OCI-LY1 (cell line): ENCODE results near the gene ARPP21.

Experiments used
- EZH2 ChIP-seq: fragments of 200-600 bp; sonication (generic), shearing (Covaris generic); IDR thresholded peaks from 2 replicates; pipeline ENCODE4 v1.8.0; 2017; ENCODE audit warnings: borderline replicate concordance, mixed run types, mild to moderate bottlenecking, antibody characterized with exemption, low read length, moderate library complexity, mixed read lengths
- TF ChIP-seq, protein P1 (sequence below): fragments of 200-600 bp; sonication (generic), shearing (Covaris generic); IDR thresholded peaks from 2 replicates; pipeline ENCODE4 v1.5.1; 2017; ENCODE audit warnings: mild to moderate bottlenecking, antibody characterized with exemption, low read length, moderate library complexity, mixed read lengths

DNA sequence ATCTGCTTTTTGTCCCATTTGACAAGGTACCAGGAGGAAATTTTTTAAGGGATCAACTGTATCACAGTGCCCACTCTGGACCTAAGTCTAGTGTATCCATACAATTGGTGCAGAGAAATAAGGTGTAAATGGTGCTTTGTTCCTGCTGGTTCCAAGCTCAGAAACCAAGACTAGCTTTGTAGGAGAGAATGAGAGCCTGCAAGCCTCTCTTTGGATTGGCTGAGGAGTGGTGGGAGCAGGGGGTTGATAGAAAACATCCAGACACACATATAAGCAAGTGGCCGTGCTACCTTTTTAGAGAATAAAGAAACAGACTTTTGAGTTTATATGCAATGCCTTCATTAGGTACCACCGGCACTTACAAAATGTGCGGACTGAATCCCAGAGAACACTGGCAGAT lies 45.8 kb downstream of the ARPP21 start:
- no peak for TF ChIP-seq EZH2
- TF ChIP-seq, protein P1, sequence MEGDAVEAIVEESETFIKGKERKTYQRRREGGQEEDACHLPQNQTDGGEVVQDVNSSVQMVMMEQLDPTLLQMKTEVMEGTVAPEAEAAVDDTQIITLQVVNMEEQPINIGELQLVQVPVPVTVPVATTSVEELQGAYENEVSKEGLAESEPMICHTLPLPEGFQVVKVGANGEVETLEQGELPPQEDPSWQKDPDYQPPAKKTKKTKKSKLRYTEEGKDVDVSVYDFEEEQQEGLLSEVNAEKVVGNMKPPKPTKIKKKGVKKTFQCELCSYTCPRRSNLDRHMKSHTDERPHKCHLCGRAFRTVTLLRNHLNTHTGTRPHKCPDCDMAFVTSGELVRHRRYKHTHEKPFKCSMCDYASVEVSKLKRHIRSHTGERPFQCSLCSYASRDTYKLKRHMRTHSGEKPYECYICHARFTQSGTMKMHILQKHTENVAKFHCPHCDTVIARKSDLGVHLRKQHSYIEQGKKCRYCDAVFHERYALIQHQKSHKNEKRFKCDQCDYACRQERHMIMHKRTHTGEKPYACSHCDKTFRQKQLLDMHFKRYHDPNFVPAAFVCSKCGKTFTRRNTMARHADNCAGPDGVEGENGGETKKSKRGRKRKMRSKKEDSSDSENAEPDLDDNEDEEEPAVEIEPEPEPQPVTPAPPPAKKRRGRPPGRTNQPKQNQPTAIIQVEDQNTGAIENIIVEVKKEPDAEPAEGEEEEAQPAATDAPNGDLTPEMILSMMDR = no peak
